Placental pericyte (primary cell): ENCODE results near the gene DPPA5. TPM values are rescaled to one million over a fixed set of nuclear protein-coding genes. Genes with fewer than 3 reads are reported as not detected.

Source experiments
- small RNA-seq: library from RNA; depleted of rRNA; stranded (forward); fragments of <200 nt; gene quantifications from one replicate; pipeline ENCODE3, GENCODE V24; 2012; ENCODE audit warnings: low replicate concordance
- total RNA-seq: library from RNA; depleted of rRNA; stranded (reverse); fragments of >200 nt; gene quantifications from 2 replicates; pipeline ENCODE4 v1.2.3, GENCODE V29; 2012

The DPPA5 gene
- not detected in 2 replicates for total RNA-seq

GRCh38 chr6:73353636-73354593 is at the start of gene DPPA5:
Gene DPPA5 (minus strand): TSS chr6:73354276. CDS start chr6:73354225, 51 bp downstream.

GRCh38 chr6:73394577-73395354 is 40.7 kb upstream of the DPPA5 start, which contains the start of gene DDX43:
Gene DDX43 (plus strand): TSS chr6:73394828. CDS start chr6:73394906, 78 bp downstream.

GRCh38 chr6:73369563-73369962 is 15.5 kb upstream of the DPPA5 start, which contains the start of gene OOEP:
Gene OOEP (minus strand): TSS chr6:73369897. CDS start chr6:73369792, 105 bp downstream.

GRCh38 chr6:73362358-73362757 is 8.3 kb upstream of the DPPA5 start, which contains the start of gene KHDC3L:
Gene KHDC3L (plus strand): TSS chr6:73362658. CDS start chr6:73362730, 72 bp downstream.

Small RNA genes within 50 kb of the gene (small RNA-seq; reads per million reads assigned to genes)
- 0.16 reads per million for gene RPL39P3

Other genes with a start within 250 kb of the DPPA5 start
- gene KHDC1L, start 128.8 kb downstream of the DPPA5 start, total RNA-seq: 0.44 TPM in 1 of 2 replicates, not detected in the other
- gene KHDC1, start 91.1 kb downstream of the DPPA5 start, total RNA-seq: 3.3 and 4.4 TPM in 2 replicates
- gene KHDC3L, start 8.4 kb upstream of the DPPA5 start, total RNA-seq: not detected in 2 replicates
- 0.72 and 0.88 TPM in 2 replicates for gene OOEP, start 15.6 kb upstream of the DPPA5 start, total RNA-seq
- gene DDX43, start 40.6 kb upstream of the DPPA5 start, total RNA-seq: 4.2 and 14.4 TPM in 2 replicates
- 10.9 and 20.0 TPM in 2 replicates for gene CGAS, start 98.0 kb upstream of the DPPA5 start, total RNA-seq
- 45.3 and 48.8 TPM in 2 replicates for gene MTO1, start 107.5 kb upstream of the DPPA5 start, total RNA-seq
- 10,563 and 23,837 TPM in 2 replicates for gene EEF1A1, start 166.8 kb upstream of the DPPA5 start, total RNA-seq